OCI-LY3 (cell line): ENCODE data around the gene ADARB2.

Experiments
- H2AFZ ChIP-seq: fragments of 200-600, 300-600 bp; shearing (Covaris generic); 2 replicates; pipeline ENCODE4 v1.6.0; 2014; ENCODE audit warnings: antibody characterized with exemption, low read depth, low read length
- H3K27ac ChIP-seq: fragments of 200-600, 300-600 bp; sonication (generic); 2 replicates; pipeline ENCODE4 v1.5.1; 2014; ENCODE audit warnings: mild to moderate bottlenecking, low read length, moderate library complexity, mixed read lengths
- H3K27me3 ChIP-seq: fragments of 200-600, 300-600 bp; sonication (generic); 2 replicates; pipeline ENCODE4 v1.6.1; 2014; ENCODE audit warnings: low read depth, low read length, mixed read lengths
- H3K36me3 ChIP-seq: fragments of 200-600, 300-600 bp; sonication (generic); replicated peaks from 2 replicates; pipeline ENCODE3; 2014; ENCODE audit warnings: low read depth, low read length, mixed read lengths
- H3K4me1 ChIP-seq: fragments of 300-600, 200-600 bp; sonication (generic); 2 replicates; pipeline ENCODE4 v1.6.1; 2014; ENCODE audit warnings: low read length, mixed read lengths
- H3K4me2 ChIP-seq: fragments of 200-600, 300-600 bp; sonication (generic); 2 replicates; pipeline ENCODE4 v1.6.1; 2014; ENCODE audit warnings: low read length, mixed read lengths
- H3K4me3 ChIP-seq: fragments of 300-600, 200-600 bp; sonication (generic); 2 replicates; pipeline ENCODE4 v1.5.1; 2014; ENCODE audit warnings: antibody characterized with exemption, mild to moderate bottlenecking, low read length, moderate library complexity
- H3K79me2 ChIP-seq: fragments of 300-600, 200-600 bp; shearing (Covaris generic); 2 replicates; pipeline ENCODE4 v1.6.1; 2014; ENCODE audit warnings: mild to moderate bottlenecking, low read length, mixed read lengths
- H3K9ac ChIP-seq: fragments of 300-600, 200-600 bp; shearing (Covaris generic); 2 replicates; pipeline ENCODE4 v1.6.0; 2014; ENCODE audit warnings: mild to moderate bottlenecking, low read length, moderate library complexity
- H3K9me3 ChIP-seq: fragments of 200-600, 300-600 bp; shearing (Covaris generic); 2 replicates; pipeline ENCODE4 v1.6.1; 2014; ENCODE audit warnings: low read length, mixed read lengths; ENCODE audit not compliant: insufficient read depth
- H4K20me1 ChIP-seq: fragments of 200-600, 300-600 bp; sonication (generic); 2 replicates; pipeline ENCODE4 v1.6.1; 2016; ENCODE audit warnings: low read length, mixed read lengths; ENCODE audit not compliant: insufficient read depth
- EZH2phosphoT487 ChIP-seq: fragments of 200-600 bp; shearing (Covaris generic); IDR thresholded peaks from 2 replicates; pipeline ENCODE4 v1.6.1; 2018; ENCODE audit warnings: antibody characterized with exemption, mixed run types, low read depth
- TF ChIP-seq, protein P1 (sequence below): fragments of 200-600, 300-600 bp; sonication (generic); IDR thresholded peaks from 2 replicates; pipeline ENCODE4 v1.5.1; 2014; ENCODE audit warnings: antibody characterized with exemption, low read length, low read depth

The ADARB2 gene

DNA sequence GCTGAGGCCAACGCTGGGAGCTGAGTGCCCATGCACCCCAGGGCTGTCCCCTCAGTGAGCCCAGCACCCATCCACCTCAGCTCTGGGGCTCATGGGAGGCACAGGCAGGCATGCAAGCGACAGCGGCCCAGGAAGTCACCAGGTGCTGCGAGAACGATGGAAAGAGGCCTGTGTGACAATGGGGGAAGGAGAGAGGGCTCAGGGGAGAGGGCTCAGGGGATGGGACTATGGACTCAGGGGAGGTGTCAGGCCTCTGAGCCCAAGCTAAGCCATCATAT lies 388.6 kb downstream of the ADARB2 start:
- no peak overlapping the region for H3K4me2 ChIP-seq
- H3K27ac ChIP-seq = no peak overlapping the region
- no peak overlapping the region for H2AFZ ChIP-seq
- no peaks in the 10 kb centered on the region for H3K4me1 ChIP-seq
- no peaks in the 10 kb centered on the region for H3K36me3 ChIP-seq
- H3K79me2 ChIP-seq = no peaks in the 10 kb centered on the region
- H4K20me1 ChIP-seq = no peaks in the 10 kb centered on the region
- H3K9ac ChIP-seq = no peak overlapping the region
- TF ChIP-seq, protein P1, sequence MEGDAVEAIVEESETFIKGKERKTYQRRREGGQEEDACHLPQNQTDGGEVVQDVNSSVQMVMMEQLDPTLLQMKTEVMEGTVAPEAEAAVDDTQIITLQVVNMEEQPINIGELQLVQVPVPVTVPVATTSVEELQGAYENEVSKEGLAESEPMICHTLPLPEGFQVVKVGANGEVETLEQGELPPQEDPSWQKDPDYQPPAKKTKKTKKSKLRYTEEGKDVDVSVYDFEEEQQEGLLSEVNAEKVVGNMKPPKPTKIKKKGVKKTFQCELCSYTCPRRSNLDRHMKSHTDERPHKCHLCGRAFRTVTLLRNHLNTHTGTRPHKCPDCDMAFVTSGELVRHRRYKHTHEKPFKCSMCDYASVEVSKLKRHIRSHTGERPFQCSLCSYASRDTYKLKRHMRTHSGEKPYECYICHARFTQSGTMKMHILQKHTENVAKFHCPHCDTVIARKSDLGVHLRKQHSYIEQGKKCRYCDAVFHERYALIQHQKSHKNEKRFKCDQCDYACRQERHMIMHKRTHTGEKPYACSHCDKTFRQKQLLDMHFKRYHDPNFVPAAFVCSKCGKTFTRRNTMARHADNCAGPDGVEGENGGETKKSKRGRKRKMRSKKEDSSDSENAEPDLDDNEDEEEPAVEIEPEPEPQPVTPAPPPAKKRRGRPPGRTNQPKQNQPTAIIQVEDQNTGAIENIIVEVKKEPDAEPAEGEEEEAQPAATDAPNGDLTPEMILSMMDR = no peak
- no peak for TF ChIP-seq EZH2phosphoT487
- H3K9me3 ChIP-seq = no peaks in the 10 kb centered on the region
- H3K27me3 ChIP-seq = no peaks in the 10 kb centered on the region
- H3K4me3 ChIP-seq = no peak overlapping the region

DNA sequence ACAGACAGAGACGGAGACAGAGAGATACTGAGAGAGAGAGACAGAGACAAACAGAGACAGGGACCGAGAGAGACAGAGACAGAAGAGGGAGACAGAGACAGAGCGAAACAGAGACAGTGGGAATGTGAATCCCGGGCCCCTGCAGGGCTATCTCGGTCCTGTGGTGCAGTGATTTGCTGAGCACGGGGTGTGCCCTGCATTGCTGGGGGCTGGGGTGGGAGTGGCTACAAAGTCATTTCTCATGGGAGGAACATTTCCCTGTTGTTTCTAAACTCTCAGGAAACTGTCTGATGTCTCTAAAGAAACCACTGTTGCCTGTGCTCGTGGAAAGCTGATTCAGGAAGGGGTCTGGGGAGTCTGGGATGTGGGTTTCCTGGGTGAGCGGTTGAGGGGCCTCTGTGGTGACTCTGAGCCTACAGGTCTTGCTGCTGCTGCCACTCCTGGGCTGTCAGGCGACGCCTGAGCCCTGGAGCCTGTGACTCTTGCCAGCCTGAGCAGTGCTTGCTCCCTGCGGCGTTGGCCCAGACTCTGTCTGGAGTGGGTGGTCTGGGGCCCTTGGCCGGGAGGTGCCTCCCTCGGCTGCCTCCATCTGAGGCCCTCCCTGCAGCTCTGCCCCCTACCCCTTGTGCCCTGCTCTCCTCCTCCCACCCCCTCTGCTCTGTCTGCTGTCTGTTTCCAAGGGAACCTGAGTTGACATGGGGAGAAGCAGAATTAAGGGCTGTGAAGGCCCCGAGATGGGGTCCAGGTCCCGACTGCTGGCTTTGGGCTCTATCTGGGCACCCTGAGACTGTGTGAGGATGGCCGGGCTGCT lies 389.2 kb downstream of the ADARB2 start:
- no peaks in the 10 kb centered on the region for H3K9me3 ChIP-seq
- H3K9ac ChIP-seq = no peak overlapping the region
- no peak overlapping the region for H3K4me3 ChIP-seq
- no peak overlapping the region for H3K4me2 ChIP-seq
- H3K27ac ChIP-seq = no peak overlapping the region
- no peaks in the 10 kb centered on the region for H3K27me3 ChIP-seq
- H3K36me3 ChIP-seq = no peaks in the 10 kb centered on the region
- no peaks in the 10 kb centered on the region for H3K4me1 ChIP-seq
- TF ChIP-seq, protein P1 = no peak
- no peak for TF ChIP-seq EZH2phosphoT487
- no peaks in the 10 kb centered on the region for H4K20me1 ChIP-seq
- H2AFZ ChIP-seq = no peak overlapping the region
- no peaks in the 10 kb centered on the region for H3K79me2 ChIP-seq

DNA sequence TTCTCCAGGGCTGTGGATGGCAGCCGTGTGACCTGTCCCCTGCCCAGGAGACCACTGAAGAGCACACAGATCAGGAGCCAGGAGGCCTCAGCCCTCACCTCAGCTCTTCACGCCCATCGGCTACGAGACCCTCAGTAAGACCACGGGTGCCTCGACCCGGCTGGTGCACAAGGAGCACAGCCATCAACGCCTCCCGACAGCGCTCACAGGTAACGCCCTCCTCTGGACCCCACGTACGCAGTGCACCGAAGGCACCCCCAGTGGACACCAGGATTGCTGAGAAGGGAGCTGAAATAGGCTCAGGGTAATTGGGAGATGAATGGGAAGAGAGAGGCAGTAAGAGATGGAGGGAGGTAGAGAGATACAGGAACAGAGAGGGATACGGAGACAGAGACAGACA lies 389.8 kb downstream of the ADARB2 start:
- H3K36me3 ChIP-seq = no peaks in the 10 kb centered on the region
- no peak for TF ChIP-seq EZH2phosphoT487
- TF ChIP-seq, protein P1 = no peak
- H4K20me1 ChIP-seq = no peaks in the 10 kb centered on the region
- H3K27ac ChIP-seq = no peak overlapping the region
- H3K27me3 ChIP-seq = no peaks in the 10 kb centered on the region
- H3K4me1 ChIP-seq = no peaks in the 10 kb centered on the region
- H3K4me2 ChIP-seq = no peak overlapping the region
- H3K79me2 ChIP-seq = no peaks in the 10 kb centered on the region
- H3K9me3 ChIP-seq = no peaks in the 10 kb centered on the region
- H3K4me3 ChIP-seq = no peak overlapping the region
- H2AFZ ChIP-seq = no peak overlapping the region
- H3K9ac ChIP-seq = no peak overlapping the region

DNA sequence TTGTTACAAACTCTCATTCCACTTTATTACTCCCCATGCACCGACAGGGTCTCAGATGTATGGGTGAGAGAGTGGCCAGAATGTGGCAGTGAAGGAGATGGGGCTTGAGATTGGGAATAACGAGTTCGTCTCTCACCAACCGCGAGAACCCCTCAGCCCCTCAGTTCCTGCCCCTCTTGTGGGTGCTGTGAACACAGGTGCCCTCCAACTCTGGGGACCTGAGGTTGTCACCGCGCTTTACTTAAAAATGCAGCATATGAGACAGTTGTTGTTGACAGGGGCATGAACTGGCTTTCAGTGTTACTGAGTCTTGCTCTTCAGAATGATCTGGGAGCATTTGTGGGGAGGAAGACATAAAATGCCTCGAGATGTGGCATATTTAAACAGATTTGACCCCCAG lies 391.1 kb downstream of the ADARB2 start:
- no peak overlapping the region for H3K4me3 ChIP-seq
- no peaks in the 10 kb centered on the region for H3K79me2 ChIP-seq
- H3K9ac ChIP-seq = no peak overlapping the region
- TF ChIP-seq EZH2phosphoT487 = no peak
- TF ChIP-seq, protein P1 = no peak
- H3K4me2 ChIP-seq = no peak overlapping the region
- no peak overlapping the region for H2AFZ ChIP-seq
- H3K36me3 ChIP-seq = no peaks in the 10 kb centered on the region
- no peaks in the 10 kb centered on the region for H3K4me1 ChIP-seq
- H3K9me3 ChIP-seq = no peaks in the 10 kb centered on the region
- H4K20me1 ChIP-seq = no peaks in the 10 kb centered on the region
- H3K27me3 ChIP-seq = no peaks in the 10 kb centered on the region
- H3K27ac ChIP-seq = no peak overlapping the region
